Islet precursor cell (in vitro differentiated cells): Measurements from ENCODE around the gene PCNP.
A peak's percentile ranks its signal among the peaks of the same experiment; 100 is the strongest.

Source experiments
- DNase-seq: peaks from one replicate; pipeline ENCODE4 v3.0.0-alpha.2; 2018

PCNP gene

DNA sequence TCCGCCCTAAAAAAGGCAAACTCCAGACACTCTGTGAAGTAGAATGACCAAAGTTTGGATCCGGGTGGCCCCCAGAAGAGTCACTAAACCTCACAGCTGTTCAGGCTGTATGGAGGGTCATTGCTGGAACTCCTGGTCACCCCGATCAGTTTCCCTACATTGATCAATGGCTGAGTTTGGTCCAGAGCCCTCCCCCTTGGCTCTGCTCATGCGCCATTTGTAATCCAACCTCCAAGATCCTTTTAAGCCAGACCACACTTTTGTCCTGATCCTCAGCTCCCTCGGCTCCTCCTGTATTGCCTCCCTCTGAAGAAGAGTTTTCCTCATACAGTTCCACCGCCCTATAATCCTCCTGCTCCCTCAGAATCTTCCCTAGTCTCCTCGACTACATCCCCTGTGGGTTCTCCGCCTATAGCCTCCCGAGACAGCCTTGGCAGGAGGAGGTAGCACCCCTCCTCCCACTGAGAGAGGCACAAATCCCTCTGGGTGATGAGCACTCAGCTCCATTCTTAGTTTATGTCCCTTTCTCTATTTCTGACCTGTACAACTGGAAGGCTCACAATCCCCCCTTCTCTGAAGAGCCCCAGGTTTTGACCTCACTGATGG is 60.7 kb downstream of the PCNP start:
- no peak for DNase-seq

DNA sequence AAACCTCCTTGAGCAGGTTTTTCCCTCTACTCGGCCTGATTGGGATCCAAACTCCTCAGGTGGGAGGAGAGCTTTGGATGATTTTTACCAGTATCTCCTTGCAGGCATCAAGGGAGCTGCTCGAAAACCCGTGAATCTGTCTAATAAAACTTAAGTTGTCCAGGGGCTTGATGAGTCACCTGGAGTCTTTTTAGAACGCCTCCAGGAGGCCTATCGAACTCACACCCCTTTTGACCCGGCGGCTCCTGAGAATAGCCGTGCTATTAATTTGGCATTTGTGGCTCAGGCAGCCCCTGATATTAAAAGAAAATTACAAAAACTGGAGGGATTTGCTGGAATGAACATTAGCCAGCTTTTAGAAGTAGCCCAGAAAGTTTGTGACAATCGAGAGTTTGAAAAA is 61.4 kb downstream of the PCNP start:
- no peak for DNase-seq

DNA sequence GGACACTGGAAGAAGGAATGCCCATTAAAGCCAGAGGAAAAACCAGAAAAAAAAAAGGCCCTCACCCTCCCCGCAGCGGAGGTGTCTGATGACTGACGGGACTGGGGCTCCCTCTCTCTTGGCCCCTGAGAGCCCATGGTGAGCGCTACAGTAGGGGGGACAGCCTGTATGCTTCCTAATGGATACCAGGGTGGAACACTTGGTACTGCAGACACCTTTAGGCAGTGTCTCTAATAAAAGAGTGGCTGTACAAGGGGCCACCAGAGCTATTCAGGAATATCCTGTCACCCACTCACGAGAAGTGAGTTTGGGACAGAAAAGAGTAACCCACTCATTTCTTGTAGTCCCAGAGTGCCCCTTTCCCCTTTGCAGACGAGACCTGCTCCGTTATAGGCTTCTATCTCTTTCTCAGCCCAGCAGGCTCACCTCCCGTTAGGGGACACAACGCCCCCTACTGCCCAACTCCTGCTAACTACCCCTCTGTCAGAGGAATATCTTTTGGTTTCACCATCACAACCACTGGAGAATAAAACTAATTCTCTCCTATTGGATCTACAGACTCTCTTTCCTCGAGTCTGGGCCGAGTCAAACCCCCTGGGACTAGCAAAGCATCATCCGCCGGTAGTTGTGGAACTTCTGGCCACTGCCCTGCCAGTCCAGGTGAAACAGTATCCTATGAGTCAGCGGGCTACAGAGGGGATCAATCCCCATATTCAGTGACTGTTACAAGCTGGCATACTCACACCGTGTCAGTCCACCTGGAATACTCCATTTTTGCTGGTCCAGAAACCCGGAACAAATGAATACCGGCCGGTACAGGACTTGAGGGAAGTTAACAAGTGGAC is 62.2 kb downstream of the PCNP start:
- DNase-seq = peak; percentile 86

DNA sequence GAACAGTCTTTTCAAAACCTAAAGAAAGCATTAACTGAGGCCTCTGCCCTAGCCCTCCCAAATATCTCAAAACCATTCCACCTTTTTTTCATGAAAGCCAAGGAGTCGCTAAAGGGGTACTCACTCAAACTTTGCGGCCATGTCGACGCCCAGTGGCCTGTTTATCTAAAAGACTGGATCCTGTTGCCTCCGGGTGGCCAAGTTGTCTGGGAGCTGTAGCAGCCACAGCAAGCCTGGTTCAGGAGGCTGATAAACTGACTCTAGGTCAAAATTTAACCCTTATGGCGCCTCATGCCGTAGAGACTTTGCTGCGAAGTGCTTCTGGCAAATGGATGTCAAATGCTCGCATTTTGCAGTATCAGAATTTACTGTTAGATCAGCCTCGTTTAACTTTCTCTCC is 63.5 kb downstream of the PCNP start:
- no peak for DNase-seq

DNA sequence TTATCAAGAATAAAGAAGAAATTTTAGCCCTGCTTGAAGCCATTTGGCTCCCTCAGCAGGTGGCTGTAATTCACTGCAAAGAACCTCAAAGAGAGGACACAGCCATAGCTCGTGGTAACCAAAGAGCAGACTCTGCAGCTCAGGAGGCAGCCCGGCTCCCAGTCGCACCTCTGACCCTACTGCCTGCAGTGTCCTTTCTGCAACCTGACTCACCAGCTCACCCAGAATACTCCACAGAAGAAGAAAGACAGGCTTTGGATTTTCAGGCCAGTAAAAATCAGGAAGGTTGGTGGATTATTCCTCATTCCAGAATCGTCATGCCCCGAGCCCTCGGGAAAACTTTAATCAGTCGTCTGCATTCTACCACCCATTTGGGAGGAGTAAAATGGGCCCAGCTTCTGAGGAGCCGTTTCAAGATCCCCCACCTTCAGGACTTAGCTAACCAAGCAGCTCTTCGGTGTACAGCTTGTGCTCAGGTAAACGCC is 64.3 kb downstream of the PCNP start:
- DNase-seq = peak; percentile 78

DNA sequence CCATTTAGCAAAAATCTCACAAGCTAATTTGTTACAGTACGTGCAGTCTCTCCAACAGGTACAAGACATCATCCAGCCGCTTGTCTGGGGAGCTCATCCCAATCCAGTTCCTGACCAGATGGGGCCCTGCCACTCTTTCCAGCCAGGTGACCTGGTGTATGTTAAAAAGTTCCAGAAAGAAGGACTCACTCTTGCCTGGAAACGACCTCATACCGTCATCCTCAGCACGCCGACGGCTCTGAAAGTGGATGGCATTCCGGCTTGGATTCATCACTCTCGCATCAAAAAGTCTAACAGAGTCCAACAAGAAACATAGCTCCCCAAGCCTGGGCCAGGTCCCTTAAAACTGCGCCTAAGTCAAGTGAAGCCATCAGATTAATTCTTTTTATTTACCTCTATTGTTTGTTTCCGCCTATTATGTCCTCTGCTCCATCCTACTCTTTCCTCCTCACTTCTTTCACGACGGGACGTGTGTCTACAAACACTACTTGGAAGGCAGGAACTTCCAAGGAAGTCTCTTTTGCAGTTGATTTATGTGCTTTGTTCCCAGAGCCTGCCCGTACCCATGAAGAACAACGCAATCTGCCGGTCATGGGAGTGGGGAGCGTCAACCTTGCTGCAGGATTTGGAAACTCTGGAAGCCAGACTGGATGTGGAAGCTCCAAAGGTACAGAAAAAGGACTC is 65.4 kb downstream of the PCNP start:
- DNase-seq = no peak

DNA sequence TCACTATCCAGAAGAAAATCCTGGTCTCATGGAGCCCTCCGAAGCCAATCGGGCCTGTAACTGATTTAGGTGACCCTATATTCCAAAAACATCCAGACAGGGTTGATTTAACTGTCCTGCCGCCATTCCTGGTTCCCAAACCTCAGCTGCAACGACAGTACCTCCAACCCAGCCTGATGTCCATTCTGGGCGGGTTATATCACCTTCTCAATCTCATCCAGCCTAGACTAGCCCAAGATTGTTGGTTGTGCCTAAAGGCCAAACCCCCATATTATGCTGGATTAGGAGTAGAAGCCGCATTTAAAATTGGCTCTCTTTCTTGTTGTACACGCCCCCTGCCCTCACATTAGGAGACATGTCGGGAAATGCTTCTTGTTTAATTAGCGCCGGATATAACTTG is 66.3 kb downstream of the PCNP start:
- DNase-seq = no peak

DNA sequence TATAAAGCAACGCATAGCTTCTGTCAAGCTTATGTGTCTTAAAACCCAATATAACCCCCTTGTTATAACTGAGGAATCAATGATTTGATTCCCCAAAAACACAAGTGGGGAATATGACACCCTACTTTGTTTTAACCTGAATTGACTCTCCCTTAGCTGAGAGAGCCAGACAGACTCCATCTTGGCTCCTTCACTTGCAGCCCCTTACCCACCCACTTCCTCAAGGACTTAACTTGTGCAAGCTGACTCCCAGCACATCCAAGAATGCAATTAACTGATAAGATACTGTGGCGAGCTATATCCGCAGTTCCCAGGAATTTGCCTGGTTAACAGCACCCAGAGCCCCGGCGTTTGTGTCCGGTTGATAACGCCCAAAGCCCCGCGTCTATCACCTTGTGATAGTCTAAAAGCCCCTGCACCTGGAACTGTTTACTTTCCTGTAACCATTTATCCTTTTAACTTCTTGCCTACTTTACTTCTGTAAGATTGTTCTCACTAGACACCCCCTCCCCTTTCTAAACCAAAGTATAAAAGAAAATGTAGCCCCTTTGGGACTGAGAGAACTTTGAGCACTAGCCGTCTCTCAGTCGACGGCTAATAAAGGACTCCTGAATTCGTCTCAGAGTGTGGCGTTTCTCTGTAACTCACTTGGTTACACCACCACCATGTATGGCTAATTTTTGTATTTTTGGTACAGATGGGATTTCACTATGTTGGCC is 67.6 kb downstream of the PCNP start:
- DNase-seq = peak; percentile 63

DNA sequence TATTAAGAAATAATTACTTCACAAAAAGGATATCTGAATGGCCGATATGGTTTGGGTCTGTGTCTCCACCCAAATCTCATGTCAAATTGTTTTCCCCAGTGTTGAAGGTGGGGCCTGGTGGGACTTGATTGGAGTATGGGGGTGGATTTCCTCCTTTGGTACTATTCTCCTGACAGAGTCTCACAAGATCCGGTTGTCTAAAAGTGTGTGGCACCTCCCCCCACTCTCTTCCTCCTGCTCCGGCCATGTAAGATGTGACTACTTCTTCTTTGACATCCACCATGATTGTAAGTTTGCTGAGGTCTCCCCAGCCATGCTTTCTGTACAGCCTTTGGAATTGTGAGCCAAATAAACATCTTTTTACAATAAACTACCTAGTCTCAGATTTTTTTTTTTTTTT is 68.5 kb downstream of the PCNP start:
- DNase-seq = no peak

DNA sequence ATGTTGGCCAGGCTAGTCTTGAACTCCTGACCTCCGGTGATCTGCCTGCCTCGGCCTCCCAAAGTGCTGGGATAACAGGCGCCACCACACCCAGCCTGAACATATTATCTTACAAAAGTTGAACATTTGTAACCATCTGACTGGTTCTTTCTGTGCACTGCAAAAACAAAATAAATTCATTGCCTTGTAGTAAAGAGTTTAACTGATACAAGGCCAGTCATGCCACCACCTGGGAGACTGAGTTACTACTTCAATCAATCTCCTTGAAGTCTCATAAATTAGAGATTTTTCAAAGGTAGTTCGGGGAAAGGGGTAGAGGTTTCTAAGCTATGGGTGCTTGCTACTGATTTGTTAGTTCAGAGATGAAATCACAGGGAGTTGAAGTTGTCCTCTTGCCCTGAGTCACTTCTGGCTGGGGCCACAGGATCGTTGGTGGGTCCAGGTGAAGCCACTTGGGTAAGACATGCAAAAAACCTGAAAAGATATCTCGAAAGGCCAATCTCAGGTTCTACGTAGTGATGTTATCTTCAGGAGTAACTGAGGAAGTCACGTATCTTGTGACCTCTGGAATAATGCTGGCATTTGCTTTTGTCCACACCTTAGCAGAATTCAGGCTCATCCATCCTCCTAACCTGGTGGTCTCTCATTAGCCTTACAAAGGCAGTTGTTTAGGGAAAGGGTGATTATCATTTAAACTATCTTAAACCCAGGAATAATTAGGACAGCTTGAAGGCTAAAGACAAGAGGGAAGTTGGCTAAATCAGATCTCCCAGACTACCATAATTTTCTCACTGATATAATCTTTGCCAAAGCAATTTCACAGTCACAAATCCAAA is 69.2 kb downstream of the PCNP start:
- DNase-seq = no peak
